Ramos (cell line): ENCODE measurements around the gene DENND1C.

Experiments
- in situ Hi-C: fragments of 300-500 bp; cut with MboI; formaldehyde crosslinking; loops from one replicate; pipeline ENCODE4 v1.14.3; 2022; ENCODE audit warnings: low sequenced_read_pairs; ENCODE audit not compliant: unreplicated experiment

Gene DENND1C

DNA sequence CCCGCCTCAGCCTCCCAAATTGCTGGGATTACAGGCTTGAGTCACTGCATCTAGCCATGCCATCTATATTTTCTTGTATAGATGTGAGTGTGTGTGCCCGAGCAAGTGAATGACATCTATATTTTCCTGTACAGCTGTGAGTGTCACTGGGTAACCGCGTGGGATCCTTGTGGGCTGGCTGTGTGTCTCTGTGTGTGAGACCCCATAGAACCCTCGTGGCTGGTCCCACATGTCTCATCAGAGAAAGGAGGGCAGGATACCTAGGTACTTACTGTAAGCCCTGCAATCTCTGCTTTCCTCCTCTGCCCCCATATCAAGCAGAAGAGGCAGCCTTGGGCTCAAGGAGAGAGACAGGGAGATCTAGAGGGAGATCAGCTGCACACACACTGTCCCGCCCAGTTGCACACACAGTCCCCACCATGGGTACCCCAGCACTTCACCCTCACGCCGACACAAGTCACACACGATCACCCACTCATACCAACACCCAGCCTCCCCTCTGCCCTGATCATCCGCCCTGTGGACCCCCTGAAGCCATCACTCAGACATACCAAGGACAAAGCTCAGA is 655 bp downstream of the DENND1C start:
- in situ Hi-C loops, result no loop called here

DNA sequence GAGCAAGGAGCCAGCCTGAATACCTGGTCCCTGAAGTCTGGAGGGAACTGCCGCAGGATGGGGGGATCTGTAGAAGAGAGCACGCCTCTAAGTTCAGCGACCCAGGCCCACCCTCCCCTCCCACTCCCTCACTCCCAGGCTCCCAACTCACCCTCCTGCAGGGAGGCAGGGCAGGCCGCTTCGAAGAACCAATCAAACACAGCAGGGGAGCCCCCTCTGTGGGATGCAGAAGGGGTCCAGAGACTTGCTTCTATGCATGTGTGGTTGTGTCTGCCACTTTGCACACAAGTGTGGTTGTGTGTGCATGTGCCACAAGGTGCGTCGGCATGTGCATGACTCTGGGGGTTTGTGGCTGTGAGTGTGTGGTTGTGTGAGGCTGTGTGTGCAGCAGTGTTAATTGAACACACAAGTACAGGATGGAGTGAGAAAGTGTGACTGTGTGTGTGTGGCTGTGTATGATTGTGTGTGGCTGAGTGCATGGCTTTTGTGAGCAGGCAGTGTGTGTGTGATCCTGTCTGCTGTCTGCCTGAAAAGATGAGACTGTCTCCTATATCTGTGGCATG is 1.7 kb downstream of the DENND1C start:
- in situ Hi-C loops, result no loop called here

DNA sequence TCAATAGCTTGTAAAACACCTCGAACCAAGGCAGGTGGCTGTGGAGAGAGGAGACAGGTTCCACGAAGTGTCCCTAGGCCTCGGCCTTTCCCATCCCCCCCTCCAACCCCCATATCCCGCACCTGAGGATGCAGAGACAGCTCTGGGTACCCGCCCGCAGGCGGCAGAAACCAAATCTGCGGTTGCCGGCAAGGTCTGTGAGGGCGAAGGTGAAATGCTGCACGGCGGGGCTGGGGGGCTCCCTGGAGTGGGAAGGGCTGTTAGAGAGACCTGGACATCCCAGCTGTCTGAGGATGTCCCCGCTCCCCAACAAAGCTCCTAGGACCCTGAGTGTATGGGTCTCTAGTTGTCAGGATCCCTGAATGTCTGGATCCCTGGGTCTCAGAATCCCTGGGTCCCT is 2.8 kb downstream of the DENND1C start:
- in situ Hi-C loops, result no loop called here

DNA sequence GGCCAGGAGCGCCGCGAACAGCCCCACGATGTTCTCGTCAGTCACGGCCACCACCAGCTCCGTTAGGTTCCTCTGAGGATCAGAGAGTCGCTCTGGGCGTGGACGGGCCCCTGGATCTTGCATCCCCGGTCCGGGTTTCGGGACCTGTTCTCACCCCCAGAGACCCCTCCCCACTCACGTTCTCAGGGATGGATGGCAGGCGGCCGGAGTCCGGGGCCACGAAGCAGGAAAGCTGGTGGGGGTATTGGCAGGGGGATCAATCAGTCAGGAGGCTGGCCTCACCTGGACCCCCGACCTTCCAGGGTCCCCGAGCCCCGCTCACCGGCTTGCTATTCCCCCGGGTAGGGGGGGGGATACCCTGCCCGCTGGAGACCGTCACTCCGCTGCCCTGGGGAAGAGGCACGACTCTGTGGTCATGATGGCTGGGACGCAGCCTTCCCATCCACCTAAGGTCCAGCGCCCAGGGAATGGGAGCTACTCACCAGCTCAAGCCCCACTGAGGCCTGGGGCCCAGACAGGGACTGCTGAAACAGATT is 4.6 kb downstream of the DENND1C start:
- in situ Hi-C loops, result no loop called here

DNA sequence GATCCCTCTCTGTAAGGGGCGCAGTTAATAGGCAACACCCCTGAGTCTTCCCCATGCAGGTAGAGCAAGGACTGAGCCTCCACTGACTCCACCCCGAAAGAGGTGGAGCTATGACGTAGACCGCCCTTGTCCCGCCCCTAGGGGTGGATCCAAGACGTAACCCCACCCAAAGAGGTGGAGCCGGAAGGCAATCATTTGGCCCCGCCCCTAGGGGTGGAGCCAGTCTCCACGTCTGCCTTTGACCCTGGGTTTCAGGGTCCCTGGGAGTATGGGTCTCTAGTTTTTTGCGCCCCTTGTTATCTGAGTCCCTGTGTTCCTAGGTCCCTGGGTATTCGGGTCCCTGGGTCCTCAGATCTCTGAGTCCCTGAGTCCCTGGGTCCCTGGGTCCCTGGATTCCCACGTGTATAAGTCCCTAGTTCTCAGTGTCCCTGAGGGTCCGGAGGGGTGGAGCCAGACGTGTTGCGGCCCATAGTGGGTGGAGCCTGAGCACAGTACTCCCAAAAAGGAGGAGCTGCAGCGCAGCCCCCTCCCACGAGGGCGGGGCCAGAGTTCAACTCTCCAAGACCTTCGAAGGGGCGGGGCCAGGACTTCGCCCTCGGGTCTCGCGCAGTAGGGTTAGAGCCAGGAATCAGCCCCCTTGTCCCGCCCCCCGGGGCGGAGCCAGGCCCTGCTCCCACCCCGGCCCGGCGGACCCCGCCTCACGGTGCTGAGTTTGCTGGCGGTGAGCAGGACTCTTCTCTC is 5.3 kb downstream of the DENND1C start:
- in situ Hi-C loops, result no loop called here

DNA sequence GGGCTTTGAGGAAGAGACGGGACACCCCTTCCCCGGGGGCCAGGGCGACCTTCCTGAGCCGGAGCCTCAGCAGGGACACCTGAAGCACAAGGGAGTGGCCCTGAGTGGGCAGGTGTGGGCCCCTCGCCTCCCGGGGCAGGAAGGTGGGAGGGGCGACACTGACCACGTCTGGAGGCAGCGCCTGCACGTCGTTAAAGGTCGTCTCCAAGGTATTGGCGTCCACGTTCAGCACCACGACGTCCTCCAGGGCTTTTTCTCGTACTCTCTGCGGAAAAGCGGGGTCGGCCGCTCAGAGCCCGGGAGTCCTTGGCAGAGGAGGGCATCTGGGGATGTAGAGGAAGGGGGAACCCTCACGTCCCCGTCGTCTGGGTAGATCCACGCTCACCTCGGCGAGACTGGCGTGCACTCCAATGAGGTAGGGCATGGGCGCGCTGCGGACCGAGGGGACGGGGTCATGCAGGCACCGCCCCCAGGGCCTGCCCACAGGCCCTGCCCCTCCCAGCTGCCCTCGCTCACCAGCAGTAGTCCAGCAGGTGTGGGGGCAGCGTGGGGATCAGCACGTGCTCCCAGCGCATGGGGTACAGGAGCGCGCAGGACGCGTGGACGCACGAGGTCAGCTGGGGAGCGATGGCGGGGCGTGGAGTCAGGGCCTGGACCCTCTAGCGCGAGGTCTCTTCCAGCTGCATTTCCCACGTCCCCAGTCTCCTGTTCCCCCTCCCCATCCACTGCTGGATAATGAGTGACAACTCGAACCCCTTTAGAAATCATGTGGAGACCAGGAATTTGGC is 6.1 kb downstream of the DENND1C start:
- in situ Hi-C loops, result no loop called here

DNA sequence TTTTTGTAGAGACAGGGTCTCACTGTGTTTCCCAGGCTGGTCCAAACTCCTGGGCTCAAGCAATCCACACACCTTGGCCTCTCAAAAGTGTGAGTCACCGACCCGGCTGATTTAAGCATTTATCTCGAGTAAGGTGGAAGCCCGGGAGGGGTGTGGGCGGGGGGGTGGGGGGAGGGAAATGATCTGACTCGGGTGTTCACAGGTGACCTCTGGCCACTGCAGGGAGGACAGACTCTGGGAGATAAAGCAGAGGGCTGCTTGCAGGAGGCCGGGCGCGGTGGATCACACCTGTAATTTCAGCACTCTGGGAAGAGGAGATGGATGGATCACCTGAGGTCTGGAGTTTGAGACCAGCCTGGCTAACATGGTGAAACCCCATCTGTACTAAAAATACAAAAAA is 7.9 kb downstream of the DENND1C start:
- in situ Hi-C loops, result no loop called here

DNA sequence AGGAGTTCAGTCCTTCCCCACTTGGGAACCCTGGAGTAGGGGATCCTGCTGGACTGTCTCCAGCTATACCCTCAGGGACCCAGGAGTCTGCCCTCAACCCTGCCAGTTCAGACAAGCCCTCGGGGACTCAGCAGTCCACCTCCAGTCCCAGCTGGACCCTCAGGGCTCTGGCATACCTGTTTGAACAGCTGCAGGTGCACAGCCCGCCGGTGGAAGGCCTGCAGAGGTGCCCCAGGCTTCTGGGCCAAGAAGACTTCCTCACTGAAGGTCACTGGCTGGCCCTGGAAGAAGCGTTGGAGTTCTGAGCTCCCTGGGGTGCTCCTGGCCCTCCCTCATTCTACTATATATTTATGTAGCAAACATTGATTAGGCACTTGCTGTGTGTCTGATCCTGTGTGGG is 8.9 kb downstream of the DENND1C start:
- in situ Hi-C loops, result no loop called here

DNA sequence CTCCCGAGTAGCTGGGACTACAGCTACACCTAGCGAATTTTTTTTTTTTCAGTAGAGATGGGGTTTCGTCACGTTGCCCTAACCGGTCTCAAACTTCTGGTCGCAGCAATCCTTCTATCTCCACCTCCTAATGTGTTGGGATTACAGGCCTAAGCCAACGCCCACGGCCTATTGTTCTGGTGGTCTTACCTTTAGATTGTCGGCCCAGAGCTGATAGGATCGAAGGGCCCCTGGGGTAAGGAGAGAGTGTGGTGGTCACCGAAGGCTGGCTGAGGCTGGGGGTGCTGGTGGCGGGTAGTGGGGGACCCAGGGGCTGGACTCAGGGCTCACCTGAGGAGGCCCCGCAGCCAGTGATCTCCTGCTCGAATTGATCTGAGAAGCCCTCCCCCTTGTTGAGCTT is 10.5 kb downstream of the DENND1C start:
- in situ Hi-C loops, result no loop called here

DNA sequence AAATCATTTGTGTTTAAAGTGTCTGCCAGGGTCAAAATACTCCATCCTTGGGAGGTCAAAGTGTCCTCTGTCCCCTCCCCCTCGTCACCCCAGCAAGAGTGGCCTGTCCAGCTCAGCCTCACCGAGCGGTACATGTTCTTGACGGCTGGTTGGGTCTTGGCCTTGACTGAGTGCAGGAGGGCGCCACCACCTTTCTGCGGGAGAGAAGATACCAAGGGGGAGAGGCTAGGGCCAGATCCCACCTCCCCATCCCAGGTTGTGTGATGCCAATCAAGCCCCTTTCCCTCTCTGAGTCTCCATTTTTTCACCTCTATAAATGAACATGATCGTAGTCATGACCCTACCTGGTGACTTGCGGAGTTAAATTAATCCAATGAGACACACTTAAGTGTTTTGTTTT is 11.4 kb downstream of the DENND1C start:
- in situ Hi-C loops, result no loop called here

DNA sequence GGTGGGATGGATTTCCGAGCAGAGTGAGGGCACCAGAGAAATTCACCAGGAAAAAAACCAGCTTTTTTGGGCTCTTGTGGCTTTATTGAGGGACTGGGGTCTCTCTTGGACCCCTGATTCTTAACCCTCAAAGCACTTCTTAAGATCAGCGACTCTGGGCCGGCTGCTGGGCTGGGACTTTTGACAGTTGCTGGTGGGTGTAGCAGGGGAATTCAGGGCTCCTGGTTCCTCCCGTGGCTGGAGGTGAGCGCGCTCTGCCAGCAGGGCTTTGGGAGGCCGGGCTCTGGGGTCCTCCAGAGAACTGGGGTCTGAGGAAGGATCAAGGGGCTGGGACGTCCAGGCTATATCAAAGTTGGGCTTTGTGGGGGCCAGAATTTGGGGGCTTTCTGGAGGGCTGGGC is 14.2 kb downstream of the DENND1C start:
- in situ Hi-C loops, result no loop called here

DNA sequence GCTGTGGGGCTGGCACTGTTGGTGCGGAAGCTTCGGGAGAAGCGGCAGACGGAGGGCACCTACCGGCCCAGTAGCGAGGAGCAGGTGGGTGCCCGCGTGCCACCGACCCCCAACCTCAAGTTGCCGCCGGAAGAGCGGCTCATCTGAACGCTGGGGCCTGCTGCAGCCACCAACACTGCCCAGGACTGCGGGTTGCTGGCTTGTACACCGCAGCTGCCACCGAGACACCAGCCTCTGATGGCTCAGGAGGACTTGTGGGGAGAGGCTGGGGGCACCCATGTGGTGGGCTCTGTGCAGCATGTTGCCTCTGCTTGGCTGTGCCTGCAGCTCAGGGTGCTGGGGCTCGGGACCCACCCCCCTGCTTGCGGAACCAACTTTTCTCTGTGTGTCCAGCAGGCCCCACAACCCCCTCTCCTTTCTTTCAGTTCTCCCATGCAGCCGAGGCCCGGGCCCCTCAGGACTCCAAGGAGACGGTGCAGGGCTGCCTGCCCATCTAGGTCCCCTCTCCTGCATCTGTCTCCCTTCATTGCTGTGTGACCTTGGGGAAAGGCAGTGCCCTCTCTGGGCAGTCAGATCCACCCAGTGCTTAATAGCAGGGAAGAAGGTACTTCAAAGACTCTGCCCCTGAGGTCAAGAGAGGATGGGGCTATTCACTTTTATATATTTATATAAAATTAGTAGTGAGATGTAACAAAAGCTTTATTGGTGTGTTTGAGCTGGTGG is 14.9 kb downstream of the DENND1C start:
- in situ Hi-C loops, result no loop called here

DNA sequence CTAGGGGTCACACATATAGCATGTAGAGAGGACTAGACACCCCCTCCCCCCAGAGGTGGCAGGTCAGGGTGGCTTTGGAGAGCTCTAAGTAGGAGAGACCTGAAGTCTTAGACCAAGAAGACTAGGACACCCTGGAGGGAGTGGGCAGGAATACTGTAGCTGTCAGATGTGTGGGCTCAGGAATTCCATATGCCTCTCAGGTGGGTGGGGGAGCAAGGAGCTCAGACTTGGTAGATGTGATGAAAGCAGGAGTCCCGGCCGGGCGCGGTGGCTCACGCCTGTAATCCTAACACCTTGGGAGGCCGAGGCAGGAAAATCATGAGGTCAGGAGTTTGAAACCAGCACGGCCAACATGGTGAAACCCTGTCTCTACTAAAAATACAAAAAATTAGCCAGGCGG is 15.9 kb downstream of the DENND1C start:
- in situ Hi-C loops, result no loop called here

DNA sequence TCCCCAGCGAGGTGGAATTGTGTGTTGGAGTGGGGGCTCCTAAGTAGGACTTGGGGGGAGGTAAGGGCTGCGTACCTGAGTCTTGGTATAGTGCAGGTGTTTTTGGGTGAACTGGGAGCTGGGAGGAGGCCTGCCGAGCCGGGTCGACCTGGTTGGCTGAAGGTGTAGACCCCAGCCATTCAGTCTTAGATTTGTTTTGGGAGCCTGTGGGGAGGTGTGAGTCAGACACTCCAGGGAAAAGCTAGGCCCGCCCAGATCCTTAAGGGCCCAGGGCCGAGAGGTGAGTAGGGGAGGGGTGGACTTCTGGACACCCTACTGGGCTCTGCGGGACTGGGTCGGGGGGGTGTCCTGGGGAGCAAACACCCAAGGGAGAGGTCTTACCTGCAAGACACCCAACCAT is 16.6 kb downstream of the DENND1C start:
- in situ Hi-C loops, result no loop called here

DNA sequence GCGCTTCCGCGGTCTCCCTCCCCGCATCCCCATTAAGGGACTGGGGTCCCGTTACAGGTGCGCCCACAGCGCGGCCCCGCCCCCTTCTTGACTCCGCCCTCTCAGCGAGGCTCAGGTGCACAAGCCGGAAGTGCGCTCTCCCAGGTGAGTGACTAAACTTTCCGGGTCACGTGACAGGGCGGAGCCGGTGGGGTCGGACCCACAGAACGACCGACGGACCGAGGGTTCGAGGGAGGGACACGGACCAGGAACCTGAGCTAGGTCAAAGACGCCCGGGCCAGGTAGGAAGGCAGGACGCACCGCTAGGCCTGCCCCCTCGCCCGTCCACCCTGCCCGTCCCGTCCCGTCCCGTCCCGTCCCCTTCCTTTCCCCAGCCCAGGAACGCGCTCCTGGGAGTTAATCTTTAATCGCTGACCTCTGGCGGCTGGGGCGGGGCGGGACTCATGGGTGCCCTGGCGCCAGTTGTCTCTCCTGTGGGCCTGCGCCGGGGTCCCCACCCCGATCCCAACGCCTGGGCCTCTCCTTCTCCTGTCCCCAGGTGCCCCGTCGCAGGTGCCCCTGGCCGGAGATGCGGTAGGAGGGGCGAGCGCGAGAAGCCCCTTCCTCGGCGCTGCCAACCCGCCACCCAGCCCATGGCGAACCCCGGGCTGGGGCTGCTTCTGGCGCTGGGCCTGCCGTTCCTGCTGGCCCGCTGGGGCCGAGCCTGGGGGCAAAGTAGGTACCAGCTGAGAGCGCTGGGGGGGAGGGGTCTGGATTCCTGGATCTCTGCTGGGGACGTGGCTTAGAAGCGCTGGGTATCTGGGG is 17.3 kb downstream of the DENND1C start, which contains the start of gene CRB3:
Gene CRB3 (plus strand): TSS at position 202 of the 804 bp plus-strand sequence. CDS start 431 bp downstream, at position 633.
- in situ Hi-C loops, result no loop called here

DNA sequence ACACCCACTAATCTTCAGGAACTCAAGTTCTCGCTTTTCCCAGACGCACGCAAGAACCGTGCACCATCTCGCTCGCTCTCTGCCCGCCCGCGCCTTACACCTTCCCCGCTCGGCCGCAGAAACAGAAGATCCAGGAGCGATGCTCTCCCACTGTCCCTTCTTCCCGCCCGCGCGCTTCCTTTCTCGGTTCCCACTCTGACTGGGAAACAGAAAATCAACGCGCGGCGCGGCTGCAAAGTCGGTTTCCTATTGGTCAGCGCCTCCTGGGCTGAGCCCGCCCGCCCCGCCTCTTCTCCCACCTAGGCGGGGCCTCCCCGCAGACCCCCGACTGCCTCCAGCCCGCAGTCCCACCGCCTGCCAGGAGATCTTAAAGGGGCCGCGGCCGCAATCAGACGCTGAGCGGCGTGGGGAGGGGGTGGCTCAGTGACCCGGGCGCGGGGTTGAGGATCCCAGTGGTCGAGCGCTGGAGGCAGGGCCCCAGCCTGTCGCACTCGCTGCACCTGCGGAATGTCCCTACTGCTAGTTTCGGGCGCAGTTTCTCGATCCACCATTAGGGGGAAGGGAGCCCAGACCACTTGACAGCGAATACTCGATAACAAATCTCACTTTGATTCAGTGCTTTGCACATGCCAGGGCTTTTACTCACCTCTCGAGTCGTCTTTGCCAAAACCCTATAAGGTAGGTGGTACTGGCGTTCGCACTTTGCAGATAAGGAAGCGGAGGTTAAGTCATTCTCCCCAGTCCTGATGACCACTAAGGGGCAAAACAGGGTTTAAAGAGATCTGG is 21.3 kb downstream of the DENND1C start:
- in situ Hi-C loops, result no loop called here

DNA sequence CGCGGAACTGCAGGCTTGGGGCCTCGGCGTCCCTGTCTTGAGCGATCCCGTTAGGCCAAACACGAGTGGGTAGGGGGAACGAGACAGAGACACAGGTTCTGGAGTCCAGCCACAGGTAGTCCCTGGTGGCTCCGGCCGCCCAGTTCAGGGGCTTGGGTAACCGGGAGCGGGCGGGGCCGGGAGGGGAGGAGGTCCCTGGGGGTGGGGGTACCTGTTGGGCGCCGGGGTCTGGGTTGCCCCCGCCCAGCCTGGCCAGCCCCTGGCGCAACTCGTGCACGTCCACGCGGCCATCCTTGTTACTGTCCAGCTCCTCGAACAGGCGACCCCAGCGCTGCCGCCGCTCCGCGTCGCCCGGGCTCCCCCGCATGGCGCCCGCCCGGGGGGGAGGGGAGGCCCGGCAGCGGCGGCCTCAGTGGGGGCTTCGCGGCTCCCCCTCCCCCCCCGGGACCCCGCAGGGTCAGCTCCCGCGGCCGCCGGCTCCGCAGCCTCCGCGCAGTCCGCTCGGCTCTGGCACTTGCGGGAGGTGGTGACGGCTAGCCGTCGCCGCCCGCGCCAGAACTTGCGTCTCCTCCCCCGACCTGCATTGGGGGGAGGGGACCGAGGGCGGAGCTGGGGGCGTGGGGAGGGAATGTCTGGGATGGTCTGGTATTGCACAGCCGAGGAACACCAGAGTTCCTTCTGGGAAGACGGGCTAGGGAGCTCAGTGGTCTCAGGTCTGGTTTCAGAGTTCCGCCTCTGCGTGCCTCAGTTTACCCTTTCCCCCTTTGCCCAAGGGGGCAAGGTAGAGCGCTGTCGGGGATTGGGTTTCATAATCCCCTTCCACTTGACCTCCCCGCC is 22.1 kb downstream of the DENND1C start, which contains the start of gene SLC25A23:
Gene SLC25A23 (minus strand): TSS at position 531 of the 837 bp plus-strand sequence. CDS start 164 bp downstream, at position 367.
- in situ Hi-C loops, result no loop called here
